ENCODE data around the gene DYNLL1. TPM values are rescaled to one million over a fixed set of nuclear protein-coding genes. Genes with fewer than 3 reads are reported as not detected.

Gene DYNLL1
- total and polyA plus RNA-seq, 2 of the 4 experiments (the other 2 are of a cell fraction), result 663 to 696 TPM

- 100% methylated on average over 2 of the region's 4 CpGs; no CpG with 5 or more reads in 1 of the 2 experiments for WGBS, 2 experiments (ENCODE audit: extremely low coverage in 2 of 2, insufficient read length in 1 of 2)
- dilution Hi-C loops (cut with HindIII; ENCODE audit: low sequenced_read_pairs, unreplicated experiment), result no loop called here
- no peak for TF ChIP-seq MAZ (IDR thresholded peaks at IDR 0.05; ENCODE audit: borderline replicate concordance, low read depth, low read length)
- no peak for TF ChIP-seq NFE2L2 (IDR thresholded peaks at IDR 0.05; ENCODE audit: low read depth, low read length)
- TF ChIP-seq RAD21 (IDR thresholded peaks at IDR 0.05; ENCODE audit: low read length), result no peak
- no peak for TF ChIP-seq BHLHE40 (IDR thresholded peaks at IDR 0.05; ENCODE audit: low read depth, low read length)
- no peak overlapping the region for H3K4ac ChIP-seq (ENCODE audit: low read depth, low read length)
- H2AK9ac ChIP-seq (replicated peaks; ENCODE audit: low read depth, low read length, poor library complexity), result no peak overlapping the region
- no peak overlapping the region for H4K5ac ChIP-seq (ENCODE audit: low read depth, low read length)
- H2BK15ac ChIP-seq (ENCODE audit: low read depth, low read length), result no peak overlapping the region
- no peak overlapping the region for H2BK5ac ChIP-seq (ENCODE audit: low read depth, low read length, poor library complexity, severe bottlenecking)
- no peaks in the 10 kb centered on the region for H3K9me3 ChIP-seq (ENCODE audit: control insufficient read depth, insufficient read depth, low read length)
- no peak overlapping the region for H2BK120ac ChIP-seq (ENCODE audit: low read depth, low read length)
- no peak overlapping the region for H3K4me2 ChIP-seq (ENCODE audit: low read depth, low read length)
- peaks cover 4% of the 10 kb centered on the region; the same call in 1 of the 2 replicates for H4K20me1 ChIP-seq (ENCODE audit: insufficient read depth, low read length)
- DNase-seq (no peak), ATAC-seq (ENCODE audit: low read depth) (no peak)
- H4K8ac ChIP-seq (ENCODE audit: low read depth in 2 of 2, low read length in 2 of 2), result no peak overlapping the region
- H3K27me3 ChIP-seq (ENCODE audit: control insufficient read depth, insufficient read depth, low read length), result no peaks in the 10 kb centered on the region
- no peak overlapping the region for H3K56ac ChIP-seq (ENCODE audit: extremely low read depth, insufficient read depth, low read length)
- H3K9me1 ChIP-seq (ENCODE audit: insufficient read depth, low read length), result no peaks in the 10 kb centered on the region
- H2AFZ ChIP-seq (replicated peaks; ENCODE audit: low read length, poor library complexity), result no peak overlapping the region
- H3K4me1 ChIP-seq (ENCODE audit: control insufficient read depth, insufficient read depth, low read length), result peaks cover 5% of the 10 kb centered on the region
- intact Hi-C loops (cut with micrococcal nuclease), result no loop called here
- H3K23ac ChIP-seq (ENCODE audit: low read depth, low read length), result no peak overlapping the region
- ChIA-PET CTCF (interaction anchor here (1.0 kb wide), 1 partner anchor 18 kb away, joined by 4 read pairs; no protein-coding TSS in a partner anchor), POLR2A (ENCODE audit: unreplicated experiment) (no interaction called here)
- no peak overlapping the region for H3K18ac ChIP-seq (ENCODE audit: low read depth, low read length)
- no peak overlapping the region for H2AK5ac ChIP-seq (ENCODE audit: low read depth, low read length)
- H3K27ac ChIP-seq (ENCODE audit: insufficient read depth, low read length), result no peak overlapping the region
- no TSS peak for BruUV-seq (replicated peaks)
- in situ Hi-C loops (cut with MboI; ENCODE audit: low sequenced_read_pairs), result loop anchor here (25.0 kb wide), 1 partner anchor 111 kb away; the partner anchor contains the start of gene PLA2G1B
- H2BK20ac ChIP-seq (ENCODE audit: low read depth, low read length), result no peak overlapping the region
- H3K79me1 ChIP-seq (ENCODE audit: low read depth in 1 of 2, low read length in 2 of 2), result peaks cover 21 to 57% of the 10 kb centered on the region in 2 experiments
- H3K36me3 ChIP-seq (ENCODE audit: control insufficient read depth, insufficient read depth, low read length), result peaks cover 17% of the 10 kb centered on the region
- no peak overlapping the region for H3K9ac ChIP-seq (ENCODE audit: low read depth, low read length)
- no peak overlapping the region for H3K14ac ChIP-seq (replicated peaks; ENCODE audit: low read depth, low read length)
- H4K91ac ChIP-seq (ENCODE audit: insufficient read depth, low read depth, low read length), result no peak overlapping the region
- H3K4me3 ChIP-seq (ENCODE audit: insufficient read depth, low read depth, low read length), result no peak overlapping the region
Measured at GRCh38 chr12:120447992-120448391, 47.9 kb upstream of the DYNLL1 start.

All from IMR-90 (cell line).